HCT116 (cell line): Measurements from ENCODE around the gene SPOP. TPM values are rescaled to one million over a fixed set of nuclear protein-coding genes. Genes with fewer than 3 reads are reported as not detected.

Experiments used
- ATAC-seq: fragments of 200-7000 bp; cut with Tn5 transposase; 2 replicates; pipeline ENCODE4 v1.9.1; 2020; ENCODE audit warnings: mild to moderate bottlenecking, moderate library complexity
- BruUV-seq: library from RNA; stranded (reverse); fragments of 400-500 nt; replicated peaks from 2 replicates; lab custom pipeline; 2021; lab: Mats Ljungman, UMichigan
- CTCF ChIA-PET: fragments of 300-600 bp; sonication (Branson Sonifier 250); formaldehyde crosslinking; loops from one replicate; lab custom pipeline; 2021; ENCODE audit warnings: antibody characterized with exemption; lab: Charles Lee
- POLR2A ChIA-PET: fragments of 300-600, 350-600 bp; sonication (Branson Sonifier 250); formaldehyde crosslinking; loops from one replicate; lab custom pipeline; 2021; ENCODE audit warnings: antibody characterized with exemption; lab: Charles Lee
- RAD21 ChIA-PET, 2 experiments: fragments of 300-600 bp; sonication (Branson Sonifier 250); formaldehyde crosslinking; loops; one replicate each; lab custom pipeline; 2023; ENCODE audit warnings: low total read pairs in 2 of 2; ENCODE audit not compliant: uncharacterized antibody in 2 of 2, unreplicated experiment in 2 of 2, low non-redundant PET in 1 of 2; lab: Charles Lee
- DNase-seq: peaks from one replicate; pipeline ENCODE4 v3.0.0-alpha.2; 2010; ENCODE audit warnings: low read depth, low spot score
- H2AFZ ChIP-seq: fragments of 200-600 bp; shearing (Covaris generic), sonication (generic); 2 replicates; pipeline ENCODE4 v1.6.1; 2017; ENCODE audit warnings: low read depth, mixed run types, mixed read lengths, antibody characterized with exemption, low read length; ENCODE audit not compliant: poor library complexity, severe bottlenecking
- H3K27ac ChIP-seq: 2 replicates; pipeline ENCODE4 v1.5.1; 2012; ENCODE audit warnings: low read depth, low read length
- H3K27me3 ChIP-seq: fragments of 200-600 bp; sonication (generic); 2 replicates; pipeline ENCODE4 v1.6.1; 2016; ENCODE audit warnings: mixed run types, low read length, mixed read lengths; ENCODE audit not compliant: insufficient read depth
- H3K36me3 ChIP-seq, 2 experiments: fragments of 200-500 bp in 1 of 2; fragments of 200-600 bp in 1 of 2; sonication (Bioruptor generic) in 1 of 2; sonication (generic) in 1 of 2; 2 replicates each; pipeline versions ENCODE4 v1.5.1 to v1.6.1; 2014 to 2016; ENCODE audit warnings: low read length in 2 of 2, inconsistent platforms in 1 of 2, mixed read lengths in 1 of 2, mixed run types in 1 of 2; ENCODE audit not compliant: insufficient read depth in 2 of 2, control insufficient read depth in 1 of 2
- H3K4me1 ChIP-seq, 2 experiments: fragments of 200-600 bp in 1 of 2; sonication (generic) in 1 of 2; 2 replicates each; pipeline versions ENCODE4 v1.5.1 to v1.6.1; 2012 to 2017; ENCODE audit warnings: low read length in 2 of 2, inconsistent platforms in 1 of 2, mild to moderate bottlenecking in 1 of 2, mixed read lengths in 1 of 2, mixed run types in 1 of 2, moderate library complexity in 1 of 2; ENCODE audit not compliant: insufficient read depth in 2 of 2, control insufficient read depth in 1 of 2
- H3K4me2 ChIP-seq: fragments of 200-600 bp; sonication (generic); 2 replicates; pipeline ENCODE4 v1.6.1; 2017; ENCODE audit warnings: mixed run types, low read length, mixed read lengths
- H3K4me3 ChIP-seq, 2 experiments: fragments of 200-600 bp in 1 of 2; sonication (generic) in 1 of 2; replicated peaks in 1 of 2; 2 replicates each; pipeline ENCODE4 v1.5.1; 2011 to 2016; ENCODE audit warnings: low read length in 2 of 2, control low read depth in 1 of 2, low read depth in 1 of 2, mild to moderate bottlenecking in 1 of 2, mixed read lengths in 1 of 2, mixed run types in 1 of 2
- H3K79me2 ChIP-seq: fragments of 200-600 bp; sonication (generic); 2 replicates; pipeline ENCODE4 v1.6.1; 2017; ENCODE audit warnings: mild to moderate bottlenecking, mixed run types, low read length, moderate library complexity, mixed read lengths; ENCODE audit not compliant: insufficient read depth
- H3K9ac ChIP-seq: fragments of 200-600 bp; sonication (generic); 2 replicates; pipeline ENCODE4 v1.6.1; 2016; ENCODE audit warnings: low read length, mixed read lengths
- H3K9me2 ChIP-seq: fragments of 200-600 bp; sonication (generic), shearing (Covaris generic); 2 replicates; pipeline ENCODE4 v1.6.1; 2017; ENCODE audit warnings: mixed run types, mild to moderate bottlenecking, moderate library complexity; ENCODE audit not compliant: insufficient read depth
- H3K9me3 ChIP-seq, 2 experiments: fragments of 200-500 bp in 1 of 2; fragments of 200-600 bp in 1 of 2; sonication (Bioruptor generic) in 1 of 2; sonication (generic) in 1 of 2; 2 replicates each; pipeline ENCODE4 v1.6.1; 2014 to 2017; ENCODE audit warnings: low read length in 2 of 2, mixed read lengths in 2 of 2, inconsistent platforms in 1 of 2, low read depth in 1 of 2, mild to moderate bottlenecking in 1 of 2, mixed run types in 1 of 2, moderate library complexity in 1 of 2; ENCODE audit not compliant: control insufficient read depth in 1 of 2, insufficient read depth in 1 of 2
- H4K20me1 ChIP-seq: fragments of 200-600 bp; sonication (generic), shearing (Covaris generic); 2 replicates; pipeline ENCODE4 v1.6.1; 2017; ENCODE audit warnings: mixed run types, mild to moderate bottlenecking, moderate library complexity; ENCODE audit not compliant: insufficient read depth
- CBX3 ChIP-seq: IDR thresholded peaks from 2 replicates; pipeline ENCODE4 v1.6.1; 2012; ENCODE audit warnings: low read depth
- RAD21 ChIP-seq: IDR thresholded peaks from 2 replicates; pipeline ENCODE4 v1.6.1; 2012; ENCODE audit warnings: low read depth, mild to moderate bottlenecking
- ZNF274 ChIP-seq: fragments of 200-500 bp; sonication (Bioruptor generic); IDR thresholded peaks from 2 replicates; pipeline ENCODE4 v1.6.1; 2014; ENCODE audit warnings: mild to moderate bottlenecking, low read depth, low read length, inconsistent platforms
- intact Hi-C: fragments of 100-400 bp; cut with micrococcal nuclease; formaldehyde crosslinking; loops from 2 replicates; pipeline ENCODE4 v1.10.0; 2022
- total RNA-seq: library from RNA; stranded (reverse); gene quantifications from one replicate; pipeline ENCODE4 v1.2.1, GENCODE V29; 2021; ENCODE audit not compliant: unreplicated experiment
- TF ChIP-seq, protein P1 (sequence below), 3 experiments: fragments of 200-600 bp in 1 of 3; sonication (generic) in 1 of 3; IDR thresholded peaks in 2 of 3; conservative IDR thresholded peaks in 1 of 3; 2 replicates each; pipeline ENCODE4 v1.5.1; 2012 to 2017; ENCODE audit warnings: low read depth in 2 of 3, low read length in 2 of 3, antibody characterized with exemption in 1 of 3, borderline replicate concordance in 1 of 3, control low read depth in 1 of 3, mild to moderate bottlenecking in 1 of 3, mixed read lengths in 1 of 3, mixed run types in 1 of 3, moderate library complexity in 1 of 3; ENCODE audit not compliant: insufficient read depth in 1 of 3

The SPOP gene
- total RNA-seq, 1 experiment from 2014 or later = 85.1 TPM

DNA sequence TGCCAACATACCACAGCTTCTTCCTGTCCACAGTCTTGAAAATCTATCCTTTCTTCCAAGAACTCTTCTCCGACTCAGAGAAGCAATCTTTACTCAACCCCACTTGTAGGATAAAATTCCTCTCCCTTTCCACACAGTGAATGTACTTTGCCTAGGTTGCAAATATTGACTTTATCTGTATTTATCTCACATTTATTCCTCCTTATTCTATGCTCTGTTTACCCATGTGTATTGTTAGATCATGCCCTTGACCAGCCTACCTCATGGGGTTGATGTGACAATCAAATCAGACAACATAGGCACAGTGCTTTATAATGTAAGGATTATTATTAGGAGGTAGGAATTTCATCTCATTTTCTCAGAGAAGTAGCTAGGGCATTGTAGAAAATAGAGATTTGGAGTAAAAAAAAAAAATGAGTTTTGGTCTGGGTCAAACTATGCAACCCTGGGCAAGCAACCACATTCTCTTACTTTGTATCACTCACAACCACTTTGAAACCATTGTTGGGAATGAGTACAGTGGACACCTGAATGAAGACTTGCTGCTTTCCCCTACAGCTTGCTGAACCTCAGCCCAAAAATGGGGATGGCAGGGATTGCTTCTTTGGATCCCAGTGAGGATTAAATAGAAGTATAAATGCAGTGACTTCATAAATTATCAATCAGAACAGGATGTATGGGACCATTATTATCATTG is 38.9 kb upstream of the SPOP start (continued):
- TF ChIP-seq, protein P1, sequence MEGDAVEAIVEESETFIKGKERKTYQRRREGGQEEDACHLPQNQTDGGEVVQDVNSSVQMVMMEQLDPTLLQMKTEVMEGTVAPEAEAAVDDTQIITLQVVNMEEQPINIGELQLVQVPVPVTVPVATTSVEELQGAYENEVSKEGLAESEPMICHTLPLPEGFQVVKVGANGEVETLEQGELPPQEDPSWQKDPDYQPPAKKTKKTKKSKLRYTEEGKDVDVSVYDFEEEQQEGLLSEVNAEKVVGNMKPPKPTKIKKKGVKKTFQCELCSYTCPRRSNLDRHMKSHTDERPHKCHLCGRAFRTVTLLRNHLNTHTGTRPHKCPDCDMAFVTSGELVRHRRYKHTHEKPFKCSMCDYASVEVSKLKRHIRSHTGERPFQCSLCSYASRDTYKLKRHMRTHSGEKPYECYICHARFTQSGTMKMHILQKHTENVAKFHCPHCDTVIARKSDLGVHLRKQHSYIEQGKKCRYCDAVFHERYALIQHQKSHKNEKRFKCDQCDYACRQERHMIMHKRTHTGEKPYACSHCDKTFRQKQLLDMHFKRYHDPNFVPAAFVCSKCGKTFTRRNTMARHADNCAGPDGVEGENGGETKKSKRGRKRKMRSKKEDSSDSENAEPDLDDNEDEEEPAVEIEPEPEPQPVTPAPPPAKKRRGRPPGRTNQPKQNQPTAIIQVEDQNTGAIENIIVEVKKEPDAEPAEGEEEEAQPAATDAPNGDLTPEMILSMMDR (IDR thresholded peaks at IDR 0.05 in 2 of 3, conservative IDR thresholded peaks at IDR 0.05 in 1 of 3; ENCODE audit: borderline replicate concordance in 1 of 3, insufficient read depth in 1 of 3, low read depth in 2 of 3, low read length in 2 of 3) = no peak
- TF ChIP-seq CBX3 = no peak
- TF ChIP-seq RAD21 = no peak
- TF ChIP-seq ZNF274 = no peak

DNA sequence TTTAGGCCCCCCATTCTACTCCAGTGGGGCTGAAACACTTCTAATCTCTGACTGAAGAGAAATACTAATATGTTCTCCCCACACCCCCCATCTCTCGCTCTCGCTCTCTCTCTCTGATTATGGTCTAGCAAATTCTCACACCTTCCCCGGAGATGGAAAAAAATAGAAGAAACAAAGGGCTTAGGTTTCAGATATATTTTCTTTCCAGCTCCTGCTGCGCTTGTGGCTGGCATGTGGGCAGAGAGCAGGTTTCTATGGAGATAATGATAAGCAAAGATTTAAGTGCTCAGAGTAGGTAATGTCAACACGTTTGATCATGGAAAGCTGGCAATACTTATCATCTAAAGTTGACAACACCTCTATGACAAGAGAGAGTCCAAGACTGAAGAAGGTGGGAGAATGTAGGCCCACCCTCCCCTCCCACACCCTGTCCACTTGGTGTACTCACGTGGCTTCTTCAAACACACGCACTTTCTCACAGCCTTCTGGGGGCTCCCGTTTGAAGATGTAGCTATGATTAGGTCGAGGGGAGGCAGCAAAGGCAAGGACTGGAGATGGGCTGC is 37.9 kb upstream of the SPOP start:
- CTCF ChIA-PET = interaction anchor here (1.3 kb wide), 1 partner anchor 283 kb away, joined by 3 read pairs; no protein-coding TSS in a partner anchor

More for the DNA sequence above, 37.9 kb upstream of the SPOP start:
- TF ChIP-seq RAD21 = no peak
- H3K27me3 ChIP-seq = no peaks in the 10 kb centered on the region
- no peaks in the 10 kb centered on the region for H3K9me3 ChIP-seq
- no peaks in the 10 kb centered on the region for H3K79me2 ChIP-seq
- RAD21 ChIA-PET = interaction anchor here in 1 of 2 experiments (0.6 kb wide), 1 partner anchor 146 kb away, joined by 4 read pairs; no protein-coding TSS in a partner anchor
- no peaks in the 10 kb centered on the region for H3K4me1 ChIP-seq
- BruUV-seq = no TSS peak
- no peaks in the 10 kb centered on the region for H3K9me2 ChIP-seq
- DNase-seq = no peak
- no peak overlapping the region for H3K9ac ChIP-seq
- H3K36me3 ChIP-seq = peaks cover 3 to 6% of the 10 kb centered on the region in 2 experiments; a peak in 1 of 4 replicates
- no peak for ATAC-seq
- intact Hi-C loops = no loop called here
- POLR2A ChIA-PET = interaction anchor here (1.2 to 1.3 kb wide), 2 partner anchors 14 to 48 kb away, joined by 3 read pairs; partner anchors contain the start of gene FAM117A
- H2AFZ ChIP-seq = no peak overlapping the region
- no peak overlapping the region for H3K4me2 ChIP-seq
- no peak overlapping the region for H3K4me3 ChIP-seq
- no peaks in the 10 kb centered on the region for H4K20me1 ChIP-seq
- no peak overlapping the region for H3K27ac ChIP-seq
